ENCODE data around the gene NFYC.

GRCh38 chr1:40662864-40663263, 28.6 kb upstream of the NFYC start:
- TF ChIP-seq EP300 (IDR thresholded peaks at IDR 0.05): no peak
- no peak for TF ChIP-seq CTCF (IDR thresholded peaks at IDR 0.05)
- no peak for TF ChIP-seq POLR2AphosphoS5 (IDR thresholded peaks at IDR 0.05)

Measured in sigmoid colon (tissue), 4 donors.